Muscle of arm (tissue), 12 donors: Measurements from ENCODE around the gene CFAP69. TPM values are rescaled to one million over a fixed set of nuclear protein-coding genes. Genes with fewer than 3 reads are reported as not detected.
"Not testable (repeated sequence)": the region's sequence is repeated elsewhere in the genome, so short reads cannot be mapped to it uniquely, and the experiment has no call there.

ENCODE experiments used
- DNase-seq: peaks from one replicate; pipeline ENCODE4 v3.0.0-alpha.2; 2013
- polyA plus RNA-seq, 12 donors: library from polyadenylated mRNA; unstranded; fragments of 120-200 nt; gene quantifications; one replicate each; pipeline ENCODE4 v1.2.1, GENCODE V29; 2013; ENCODE audit not compliant: insufficient read length in 12 of 12

Gene CFAP69
- polyA plus RNA-seq, 12 donors: 2.3 to 6.1 (median 3.1) TPM; not detected in 2

- no peak for DNase-seq
These were observed 14.1 kb upstream of the CFAP69 start for GRCh38 chr7:90230834-90231233.

DNA sequence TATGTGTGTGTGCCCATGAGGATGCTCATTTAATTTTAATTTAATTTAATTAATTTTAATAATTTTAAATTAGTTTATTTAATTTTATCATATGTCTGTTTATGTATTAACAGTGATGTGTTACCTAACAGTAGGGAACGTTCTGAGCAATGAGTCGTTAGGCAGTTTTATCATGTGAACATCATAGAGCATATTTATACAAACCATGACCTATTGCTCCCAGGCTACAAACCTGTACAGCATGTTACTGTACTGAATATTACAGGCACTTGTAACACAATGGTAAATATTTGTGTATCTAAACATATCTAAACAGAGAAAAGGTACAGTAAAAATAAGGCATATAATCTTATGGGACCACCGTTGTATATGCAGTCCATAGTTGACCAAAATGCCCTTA is 13.7 kb upstream of the CFAP69 start:
- DNase-seq: no peak

GRCh38 chr7:90232430-90232829 is 12.5 kb upstream of the CFAP69 start:
- DNase-seq: no peak

DNA sequence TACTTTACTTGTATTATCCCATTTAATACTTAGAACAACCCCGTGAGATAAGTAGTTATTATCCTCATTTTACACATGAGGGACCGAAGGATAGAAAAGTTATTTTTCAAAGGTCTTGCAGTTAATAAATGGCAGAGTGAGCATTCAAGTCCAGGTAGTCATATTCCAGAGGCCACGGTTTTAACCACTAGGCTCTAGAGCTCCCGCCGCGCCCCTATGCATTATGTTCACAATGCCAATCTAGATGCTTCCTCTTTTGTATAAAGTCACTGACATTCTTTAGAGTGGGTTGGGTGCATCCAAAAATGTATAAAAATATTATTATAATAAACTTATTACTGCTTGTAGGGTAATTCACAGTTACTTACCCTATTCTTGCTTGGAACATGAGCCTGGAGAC is 11.4 kb upstream of the CFAP69 start:
- no peak for DNase-seq

- peak; percentile 35 for DNase-seq
These were observed 8.2 kb upstream of the CFAP69 start for GRCh38 chr7:90236721-90237289.

GRCh38 chr7:90238022-90238421 is 7.0 kb upstream of the CFAP69 start:
- no peak for DNase-seq

DNA sequence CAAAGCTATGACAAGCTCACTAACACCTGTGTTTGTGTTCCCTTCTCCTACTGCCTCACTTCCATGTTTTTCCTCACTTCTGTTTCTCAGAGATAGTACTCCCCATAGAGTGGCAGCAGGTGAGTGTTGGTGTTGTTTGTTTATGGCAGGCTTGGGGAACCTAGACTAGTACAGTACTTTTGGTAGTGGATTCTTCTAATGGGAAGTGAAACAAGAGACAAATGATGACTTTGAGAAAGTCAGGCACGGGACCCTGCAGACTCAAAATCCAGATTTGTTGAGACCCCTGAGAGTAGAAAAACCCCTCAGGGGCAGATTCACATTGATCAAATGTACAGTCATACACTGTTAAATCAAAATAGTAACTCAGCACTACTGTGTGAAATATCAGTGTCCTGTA is 6.4 kb upstream of the CFAP69 start:
- DNase-seq: no peak

DNA sequence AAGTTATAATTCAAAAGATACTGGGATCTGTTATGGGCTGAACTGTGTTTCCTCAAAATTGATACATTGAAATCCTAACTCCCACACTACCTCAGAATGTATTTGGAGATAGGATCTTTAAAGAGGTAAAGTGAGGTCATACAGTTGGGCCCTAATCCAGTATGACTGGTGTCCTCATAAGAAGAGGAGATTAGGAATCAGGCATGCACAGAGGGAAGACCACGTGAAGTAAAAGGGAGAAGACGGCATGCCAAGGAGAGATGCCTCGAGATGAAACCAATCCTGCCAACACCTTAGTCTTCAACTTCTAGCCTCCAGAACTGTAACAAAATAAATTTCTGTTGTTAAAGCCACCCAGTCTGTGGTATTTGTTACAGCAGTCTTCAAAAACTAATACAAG is 5.9 kb upstream of the CFAP69 start:
- no peak for DNase-seq

GRCh38 chr7:90239625-90240228 is 5.2 kb upstream of the CFAP69 start:
- no peak for DNase-seq

DNA sequence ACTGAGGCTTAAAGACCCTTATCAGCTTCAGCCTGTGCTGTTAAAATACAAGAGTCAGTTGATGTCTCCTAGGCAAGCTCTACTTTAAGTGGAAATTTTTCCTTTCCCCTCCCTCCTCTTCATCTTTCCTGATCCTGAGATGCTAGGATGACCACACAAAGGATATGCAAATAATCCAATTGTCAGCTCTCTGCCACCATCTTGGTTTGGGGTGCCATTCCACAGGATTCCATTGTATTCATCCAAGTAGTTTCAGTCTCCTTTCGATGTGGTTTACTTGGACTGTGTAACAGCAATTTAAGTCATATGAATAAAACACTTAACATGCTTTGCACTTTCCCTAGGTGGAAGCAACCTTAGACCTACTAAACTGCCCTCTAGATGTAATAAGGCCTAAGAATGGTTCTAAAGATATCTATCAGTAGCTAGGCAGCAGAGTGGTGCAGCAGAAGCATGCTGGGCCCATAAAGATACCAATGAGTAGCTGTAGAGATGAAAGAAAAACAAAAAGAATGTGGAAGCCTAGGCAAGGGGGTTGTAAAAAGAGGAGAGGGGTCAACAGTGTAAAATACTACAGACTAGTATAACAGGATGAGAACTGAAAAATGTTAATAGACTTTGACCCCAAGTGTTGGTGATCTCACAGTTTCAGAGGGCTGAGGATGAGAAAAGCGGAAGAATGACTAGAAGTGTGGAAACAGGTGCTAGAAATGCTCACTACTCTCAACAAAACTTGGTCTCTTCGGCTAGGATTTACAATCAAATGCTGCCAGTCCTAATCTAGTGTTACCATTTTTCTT is 2.4 kb upstream of the CFAP69 start:
- DNase-seq: no peak

GRCh38 chr7:90243556-90243955 is 1.4 kb upstream of the CFAP69 start:
- no peak for DNase-seq

DNA sequence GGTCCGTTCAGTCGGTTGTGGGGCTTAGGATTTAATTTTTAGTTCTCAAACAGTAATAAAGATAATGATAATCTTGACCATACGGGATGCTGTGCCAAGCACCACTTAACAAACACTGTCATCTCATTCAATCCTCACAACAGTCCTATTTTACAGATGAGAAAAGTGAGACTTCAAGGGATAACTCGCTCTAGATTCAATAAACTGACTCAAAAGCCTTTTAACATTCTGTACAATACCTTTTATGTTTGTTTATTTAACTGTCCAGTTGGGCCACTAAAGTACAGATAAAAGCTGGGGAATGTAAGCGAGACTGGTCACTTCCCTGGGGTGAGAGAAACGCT is 437 bp upstream of the CFAP69 start:
- DNase-seq: no peak

DNA sequence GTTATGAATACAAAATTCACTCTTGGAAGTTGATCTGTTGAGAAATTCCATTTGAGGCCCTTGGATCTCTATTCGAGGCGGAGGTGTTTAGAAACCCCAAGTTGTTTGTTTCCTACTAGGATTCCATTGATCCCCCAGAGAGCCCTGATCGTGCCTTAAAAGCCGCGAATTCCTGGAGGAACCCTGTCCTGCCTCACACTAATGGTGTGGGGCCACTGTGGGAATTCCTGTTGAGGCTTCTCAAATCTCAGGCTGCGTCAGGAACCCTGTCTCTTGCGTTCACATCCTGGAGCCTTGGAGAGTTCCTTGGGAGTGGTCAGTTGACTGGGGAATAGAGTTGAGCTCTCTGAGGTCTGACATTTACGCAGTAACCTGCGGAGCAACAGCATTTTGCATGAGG is 1.2 kb downstream of the CFAP69 start:
- no peak for DNase-seq

GRCh38 chr7:90248706-90249105 is 3.7 kb downstream of the CFAP69 start:
- no peak for DNase-seq

GRCh38 chr7:90250601-90251303 is 5.8 kb downstream of the CFAP69 start:
- DNase-seq: no peak

GRCh38 chr7:90251304-90251635 is 6.3 kb downstream of the CFAP69 start:
- DNase-seq: no peak

- DNase-seq: not testable (repeated sequence)
These were observed 11.0 kb downstream of the CFAP69 start for GRCh38 chr7:90256011-90256410.

GRCh38 chr7:90256778-90257177 is 11.8 kb downstream of the CFAP69 start:
- DNase-seq: no peak

DNA sequence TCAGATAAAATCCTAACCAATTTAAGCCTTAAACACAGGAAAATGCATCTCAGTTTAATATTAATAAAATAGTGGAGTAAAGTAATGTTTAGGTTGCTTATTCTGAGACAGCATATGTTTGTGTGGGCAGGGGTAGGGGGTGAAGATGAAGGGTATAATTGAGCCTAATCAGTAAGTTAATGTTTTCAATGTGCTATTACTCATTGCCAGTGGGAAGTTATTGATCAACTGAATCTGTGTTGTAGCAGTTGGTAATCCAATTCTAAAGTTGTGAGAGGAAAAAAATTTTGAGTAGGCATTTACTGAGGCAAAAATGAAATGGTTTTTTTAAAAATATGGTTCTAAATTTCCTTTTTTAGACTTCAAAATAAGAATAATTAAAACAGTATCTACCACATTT is 16.5 kb downstream of the CFAP69 start:
- DNase-seq: no peak

DNA sequence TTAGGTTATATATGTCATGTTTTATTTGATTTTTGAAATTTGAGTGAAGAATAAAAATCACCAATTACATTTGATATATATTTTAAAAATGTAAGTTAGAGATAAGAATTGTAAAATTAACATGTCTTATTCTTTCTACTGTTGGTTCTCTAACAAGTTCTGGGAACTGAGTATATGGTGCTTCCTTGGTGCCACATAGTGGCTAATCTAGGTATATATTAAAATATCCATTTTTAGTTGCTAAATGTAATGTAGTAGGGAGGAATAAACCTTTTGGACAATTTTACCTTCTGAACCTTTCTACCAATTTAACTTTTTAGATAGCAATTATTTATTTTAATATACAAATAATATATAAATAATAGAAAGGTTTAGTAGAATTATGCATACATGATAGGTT is 17.5 kb downstream of the CFAP69 start:
- DNase-seq: peak; percentile 16

GRCh38 chr7:90266808-90267207 is 21.8 kb downstream of the CFAP69 start:
- no peak for DNase-seq

- no peak for DNase-seq
These were observed 22.4 kb downstream of the CFAP69 start for GRCh38 chr7:90267263-90267858.

DNA sequence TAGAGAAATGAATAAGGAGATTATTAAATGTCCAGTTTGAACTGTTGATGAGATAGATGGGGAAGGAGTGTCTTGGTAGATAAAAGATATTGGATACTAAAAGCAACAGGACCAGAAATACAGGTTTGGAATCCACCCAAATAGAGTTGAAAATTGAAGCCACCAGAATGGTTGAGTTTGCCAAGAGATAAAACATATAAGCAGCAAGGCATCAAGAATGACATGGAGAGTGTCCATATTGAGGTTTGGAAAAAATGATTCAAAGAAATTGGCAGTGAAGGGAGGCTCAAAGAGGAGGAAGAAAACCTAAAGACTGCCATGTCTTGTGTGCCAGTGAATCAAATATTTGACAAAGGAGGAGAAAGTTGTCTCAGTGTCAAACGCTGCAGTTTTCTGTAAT is 24.2 kb downstream of the CFAP69 start:
- no peak for DNase-seq
